ENCODE results near the gene PCNP.

PCNP gene

DNA sequence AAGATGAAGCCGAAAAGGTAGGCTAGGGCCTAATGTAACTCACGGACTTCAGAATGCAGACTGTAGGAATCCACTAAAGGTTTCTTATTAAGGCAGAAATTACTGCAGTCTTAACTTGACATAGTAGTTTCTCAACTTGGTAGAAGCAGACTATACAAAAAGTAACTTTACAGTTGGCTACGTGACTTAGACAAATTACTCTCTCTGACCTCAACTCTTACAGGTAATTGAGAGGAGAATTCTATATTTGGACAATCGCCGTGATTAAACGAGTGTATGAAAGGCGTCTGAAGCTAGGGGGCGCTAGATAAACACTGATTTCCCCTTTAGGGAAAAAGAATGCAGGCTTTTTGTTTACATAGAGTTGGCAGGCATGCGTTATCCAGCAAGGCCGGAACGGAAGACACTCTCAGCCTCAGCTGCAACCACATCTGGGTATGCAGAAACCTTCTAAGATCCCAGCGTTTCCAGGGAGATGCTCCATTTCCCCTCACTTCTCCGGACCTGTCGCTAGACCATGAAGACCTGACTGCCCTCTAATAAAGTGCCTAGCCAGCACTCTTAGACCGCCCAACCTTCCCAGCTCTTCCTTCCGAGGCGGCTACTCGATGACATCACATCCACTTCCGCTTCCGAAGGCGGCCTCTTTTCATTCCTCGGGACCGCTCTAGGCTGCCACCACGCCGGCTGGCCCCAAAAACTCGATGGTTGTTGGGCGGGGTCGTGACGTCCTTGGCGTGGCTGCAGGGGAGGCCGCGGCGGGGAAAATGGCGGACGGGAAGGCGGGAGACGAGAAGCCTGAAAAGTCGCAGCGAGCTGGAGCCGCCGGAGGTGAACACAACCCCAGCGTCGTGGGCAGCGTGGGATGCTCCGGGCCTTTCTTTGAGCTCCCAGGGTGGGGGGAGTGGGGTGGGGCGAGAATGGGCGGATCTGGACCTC, at the start of gene PCNP:
Gene PCNP (plus strand): TSS at position 732 of the 939 bp plus-strand sequence. CDS start 36 bp downstream, at position 768.
- Histone ChIP-seq H3K4me3 (ENCODE audit: low read depth, low read length) (peak within 1 kb of the TSS; percentile 89), H3K27ac (ENCODE audit: extremely low read depth, low read depth, low read length) (peak within 1 kb of the TSS; percentile 96), H3K36me3 (ENCODE audit: control insufficient read depth in 2 of 2, insufficient read depth in 1 of 2, low read length in 2 of 2) (peaks cover 0 to 16% of the 10 kb centered on the region in 2 experiments; a peak in 2 of 3 replicates), H3K9me3 (ENCODE audit: control insufficient read depth, insufficient read depth, low read depth, low read length) (no peaks in the 10 kb centered on the region), H3K4me1 (ENCODE audit: control insufficient read depth, insufficient read depth, low read length) (no peaks in the 10 kb centered on the region)
- POLR2A ChIA-PET, result interaction anchor here (0.6 to 2.8 kb wide), 10 partner anchors 12 to 725 kb away, joined by 3 to 18 read pairs (median 4); partner anchors contain the start of genes RPL24, SENP7, TRMT10C and ZBTB11
- CTCF ChIA-PET, result interaction anchor here (0.7 kb wide), 1 partner anchor 362 kb away, joined by 3 read pairs; no protein-coding TSS in a partner anchor
- TF ChIP-seq KLF1 (tag by site-specific recombination; IDR thresholded peaks at IDR 0.05), result peak; percentile 51
- TF ChIP-seq GLIS2 (tag by site-specific recombination; IDR thresholded peaks at IDR 0.05), result peak; percentile 80
- no peak for TF ChIP-seq ZNF221 (tag by site-specific recombination; IDR thresholded peaks at IDR 0.05; ENCODE audit: borderline replicate concordance)
- TF ChIP-seq ZNF560 (tag by site-specific recombination; IDR thresholded peaks at IDR 0.05; ENCODE audit: borderline replicate concordance), result no peak
- peak; percentile 37; the same call in 1 of the 2 replicates for TF ChIP-seq ZFHX2 (tag by site-specific recombination; conservative IDR thresholded peaks at IDR 0.05)
- TF ChIP-seq OVOL3 (tag by site-specific recombination; IDR thresholded peaks at IDR 0.05), result 0 out of 2 replicates have a peak, but pooled peaks have one; percentile 19
- TF ChIP-seq, protein P1, sequence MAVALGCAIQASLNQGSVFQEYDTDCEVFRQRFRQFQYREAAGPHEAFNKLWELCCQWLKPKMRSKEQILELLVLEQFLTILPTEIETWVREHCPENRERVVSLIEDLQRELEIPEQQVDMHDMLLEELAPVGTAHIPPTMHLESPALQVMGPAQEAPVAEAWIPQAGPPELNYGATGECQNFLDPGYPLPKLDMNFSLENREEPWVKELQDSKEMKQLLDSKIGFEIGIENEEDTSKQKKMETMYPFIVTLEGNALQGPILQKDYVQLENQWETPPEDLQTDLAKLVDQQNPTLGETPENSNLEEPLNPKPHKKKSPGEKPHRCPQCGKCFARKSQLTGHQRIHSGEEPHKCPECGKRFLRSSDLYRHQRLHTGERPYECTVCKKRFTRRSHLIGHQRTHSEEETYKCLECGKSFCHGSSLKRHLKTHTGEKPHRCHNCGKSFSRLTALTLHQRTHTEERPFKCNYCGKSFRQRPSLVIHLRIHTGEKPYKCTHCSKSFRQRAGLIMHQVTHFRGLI (tag by site-specific recombination; IDR thresholded peaks at IDR 0.05), result peak; percentile 85
- TF ChIP-seq ZNF366 (tag by site-specific recombination; conservative IDR thresholded peaks at IDR 0.05), result peak; percentile 63
- TF ChIP-seq GLIS1 (tag by site-specific recombination; IDR thresholded peaks at IDR 0.05), result peak; percentile 69
- TF ChIP-seq HOXC10 (CRISPR knock-in tag; IDR thresholded peaks at IDR 0.05), result no peak
- TF ChIP-seq, protein P2, sequence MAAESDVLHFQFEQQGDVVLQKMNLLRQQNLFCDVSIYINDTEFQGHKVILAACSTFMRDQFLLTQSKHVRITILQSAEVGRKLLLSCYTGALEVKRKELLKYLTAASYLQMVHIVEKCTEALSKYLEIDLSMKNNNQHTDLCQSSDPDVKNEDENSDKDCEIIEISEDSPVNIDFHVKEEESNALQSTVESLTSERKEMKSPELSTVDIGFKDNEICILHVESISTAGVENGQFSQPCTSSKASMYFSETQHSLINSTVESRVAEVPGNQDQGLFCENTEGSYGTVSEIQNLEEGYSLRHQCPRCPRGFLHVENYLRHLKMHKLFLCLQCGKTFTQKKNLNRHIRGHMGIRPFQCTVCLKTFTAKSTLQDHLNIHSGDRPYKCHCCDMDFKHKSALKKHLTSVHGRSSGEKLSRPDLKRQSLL (tag by site-specific recombination; IDR thresholded peaks at IDR 0.05), result no peak
- TF ChIP-seq ZNF600 (tag by site-specific recombination; IDR thresholded peaks at IDR 0.05), result 0 out of 2 replicates have a peak, but pooled peaks have one; percentile 32
- TF ChIP-seq KLF7 (tag by site-specific recombination; IDR thresholded peaks at IDR 0.05; ENCODE audit: borderline replicate concordance), result peak; percentile 89
- TF ChIP-seq, protein P3, sequence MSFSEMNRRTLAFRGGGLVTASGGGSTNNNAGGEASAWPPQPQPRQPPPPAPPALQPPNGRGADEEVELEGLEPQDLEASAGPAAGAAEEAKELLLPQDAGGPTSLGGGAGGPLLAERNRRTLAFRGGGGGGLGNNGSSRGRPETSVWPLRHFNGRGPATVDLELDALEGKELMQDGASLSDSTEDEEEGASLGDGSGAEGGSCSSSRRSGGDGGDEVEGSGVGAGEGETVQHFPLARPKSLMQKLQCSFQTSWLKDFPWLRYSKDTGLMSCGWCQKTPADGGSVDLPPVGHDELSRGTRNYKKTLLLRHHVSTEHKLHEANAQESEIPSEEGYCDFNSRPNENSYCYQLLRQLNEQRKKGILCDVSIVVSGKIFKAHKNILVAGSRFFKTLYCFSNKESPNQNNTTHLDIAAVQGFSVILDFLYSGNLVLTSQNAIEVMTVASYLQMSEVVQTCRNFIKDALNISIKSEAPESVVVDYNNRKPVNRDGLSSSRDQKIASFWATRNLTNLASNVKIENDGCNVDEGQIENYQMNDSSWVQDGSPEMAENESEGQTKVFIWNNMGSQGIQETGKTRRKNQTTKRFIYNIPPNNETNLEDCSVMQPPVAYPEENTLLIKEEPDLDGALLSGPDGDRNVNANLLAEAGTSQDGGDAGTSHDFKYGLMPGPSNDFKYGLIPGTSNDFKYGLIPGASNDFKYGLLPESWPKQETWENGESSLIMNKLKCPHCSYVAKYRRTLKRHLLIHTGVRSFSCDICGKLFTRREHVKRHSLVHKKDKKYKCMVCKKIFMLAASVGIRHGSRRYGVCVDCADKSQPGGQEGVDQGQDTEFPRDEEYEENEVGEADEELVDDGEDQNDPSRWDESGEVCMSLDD (tag by site-specific recombination; IDR thresholded peaks at IDR 0.05), result no peak
- no peak for TF ChIP-seq ZFP37 (tag by site-specific recombination; IDR thresholded peaks at IDR 0.05)
- no peak for TF ChIP-seq ZNF658 (tag by site-specific recombination; IDR thresholded peaks at IDR 0.05)
- no peak for TF ChIP-seq ZNF664 (tag by site-specific recombination; IDR thresholded peaks at IDR 0.05)
- no peak for TF ChIP-seq ZNF146 (tag by site-specific recombination; IDR thresholded peaks at IDR 0.05)
- peak; percentile 74 for TF ChIP-seq IKZF3 (tag by site-specific recombination; IDR thresholded peaks at IDR 0.05)
- TF ChIP-seq ZNF510 (tag by site-specific recombination; IDR thresholded peaks at IDR 0.05; ENCODE audit: insufficient replicate concordance), result no peak
- no peak for TF ChIP-seq ZNF830 (tag by site-specific recombination; IDR thresholded peaks at IDR 0.05; ENCODE audit: low read depth)
- no peak for TF ChIP-seq GFI1B (tag by site-specific recombination; IDR thresholded peaks at IDR 0.05)
- TF ChIP-seq ZFP3 (tag by site-specific recombination; IDR thresholded peaks at IDR 0.05; ENCODE audit: low read depth), result no peak
- TF ChIP-seq ZBTB17 (tag by site-specific recombination; IDR thresholded peaks at IDR 0.05), result peak; percentile 85; the same call in 1 of the 2 replicates
- 0 out of 2 replicates have a peak, but pooled peaks have one; percentile 7 for TF ChIP-seq SCRT2 (tag by site-specific recombination; IDR thresholded peaks at IDR 0.05)
- TF ChIP-seq KLF8 (tag by site-specific recombination; IDR thresholded peaks at IDR 0.05), result peak; percentile 90
- peak; percentile 28 for TF ChIP-seq ZNF660 (tag by site-specific recombination; IDR thresholded peaks at IDR 0.05)
- TF ChIP-seq ZNF555 (tag by site-specific recombination; conservative IDR thresholded peaks at IDR 0.05), result no peak
- no peak for TF ChIP-seq ZNF350 (tag by site-specific recombination; IDR thresholded peaks at IDR 0.05)
- peak; percentile 25 for TF ChIP-seq ZBTB8A (tag by site-specific recombination; IDR thresholded peaks at IDR 0.05)
- no peak for TF ChIP-seq ZNF23 (tag by site-specific recombination; IDR thresholded peaks at IDR 0.05; ENCODE audit: borderline replicate concordance)
- no peak for TF ChIP-seq ZNF121 (tag by site-specific recombination; IDR thresholded peaks at IDR 0.05)
